Measurements from ENCODE around the gene ZGPAT.

DNA sequence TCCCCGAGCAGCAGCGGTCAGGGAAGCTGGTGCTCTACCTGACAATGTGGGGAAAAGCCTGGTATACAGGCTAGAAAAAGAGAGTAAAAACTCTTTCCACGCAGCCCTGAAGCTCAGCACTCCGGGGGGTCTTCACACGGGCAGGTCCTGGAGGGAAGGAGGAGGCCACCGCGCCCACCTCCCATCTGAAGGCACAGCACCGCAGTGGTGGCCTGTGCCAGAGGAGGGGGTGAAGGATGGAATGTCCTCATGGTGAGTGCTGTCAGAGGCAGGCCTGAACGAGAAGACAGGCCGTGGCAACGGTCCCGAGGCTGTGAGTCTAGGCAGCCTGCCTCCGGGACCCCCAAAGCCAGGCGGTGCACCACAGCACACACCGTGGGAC is 37.6 kb downstream of the ZGPAT start:
- no peak for TF ChIP-seq RFX1 (IDR thresholded peaks at IDR 0.05)
- TF ChIP-seq, protein P1, sequence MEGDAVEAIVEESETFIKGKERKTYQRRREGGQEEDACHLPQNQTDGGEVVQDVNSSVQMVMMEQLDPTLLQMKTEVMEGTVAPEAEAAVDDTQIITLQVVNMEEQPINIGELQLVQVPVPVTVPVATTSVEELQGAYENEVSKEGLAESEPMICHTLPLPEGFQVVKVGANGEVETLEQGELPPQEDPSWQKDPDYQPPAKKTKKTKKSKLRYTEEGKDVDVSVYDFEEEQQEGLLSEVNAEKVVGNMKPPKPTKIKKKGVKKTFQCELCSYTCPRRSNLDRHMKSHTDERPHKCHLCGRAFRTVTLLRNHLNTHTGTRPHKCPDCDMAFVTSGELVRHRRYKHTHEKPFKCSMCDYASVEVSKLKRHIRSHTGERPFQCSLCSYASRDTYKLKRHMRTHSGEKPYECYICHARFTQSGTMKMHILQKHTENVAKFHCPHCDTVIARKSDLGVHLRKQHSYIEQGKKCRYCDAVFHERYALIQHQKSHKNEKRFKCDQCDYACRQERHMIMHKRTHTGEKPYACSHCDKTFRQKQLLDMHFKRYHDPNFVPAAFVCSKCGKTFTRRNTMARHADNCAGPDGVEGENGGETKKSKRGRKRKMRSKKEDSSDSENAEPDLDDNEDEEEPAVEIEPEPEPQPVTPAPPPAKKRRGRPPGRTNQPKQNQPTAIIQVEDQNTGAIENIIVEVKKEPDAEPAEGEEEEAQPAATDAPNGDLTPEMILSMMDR (CRISPR knock-in tag; IDR thresholded peaks at IDR 0.05): no peak
- no peak for TF ChIP-seq ZNF577 (CRISPR knock-in tag; IDR thresholded peaks at IDR 0.05; ENCODE audit: borderline replicate concordance, low read depth)
- TF ChIP-seq, protein P2, sequence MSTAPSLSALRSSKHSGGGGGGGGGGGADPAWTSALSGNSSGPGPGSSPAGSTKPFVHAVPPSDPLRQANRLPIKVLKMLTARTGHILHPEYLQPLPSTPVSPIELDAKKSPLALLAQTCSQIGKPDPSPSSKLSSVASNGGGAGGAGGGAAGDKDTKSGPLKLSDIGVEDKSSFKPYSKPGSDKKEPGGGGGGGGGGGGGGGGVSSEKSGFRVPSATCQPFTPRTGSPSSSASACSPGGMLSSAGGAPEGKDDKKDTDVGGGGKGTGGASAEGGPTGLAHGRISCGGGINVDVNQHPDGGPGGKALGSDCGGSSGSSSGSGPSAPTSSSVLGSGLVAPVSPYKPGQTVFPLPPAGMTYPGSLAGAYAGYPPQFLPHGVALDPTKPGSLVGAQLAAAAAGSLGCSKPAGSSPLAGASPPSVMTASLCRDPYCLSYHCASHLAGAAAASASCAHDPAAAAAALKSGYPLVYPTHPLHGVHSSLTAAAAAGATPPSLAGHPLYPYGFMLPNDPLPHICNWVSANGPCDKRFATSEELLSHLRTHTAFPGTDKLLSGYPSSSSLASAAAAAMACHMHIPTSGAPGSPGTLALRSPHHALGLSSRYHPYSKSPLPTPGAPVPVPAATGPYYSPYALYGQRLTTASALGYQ (CRISPR knock-in tag; IDR thresholded peaks at IDR 0.05): no peak
